K562 (cell line): ENCODE measurements around the gene TMEM143.

Source experiments
- CREB1 ChIP-seq, 2 experiments: sonication (generic) in 1 of 2; formaldehyde crosslinking in 1 of 2; IDR thresholded peaks; 2 replicates each; pipeline versions ENCODE4 v1.6.1 to v1.8.0; 2012 to 2022; ENCODE audit warnings: inconsistent platforms in 1 of 2, mild to moderate bottlenecking in 1 of 2, missing genetic modification reagents in 1 of 2, moderate library complexity in 1 of 2
- GTF2F1 ChIP-seq: IDR thresholded peaks from 2 replicates; pipeline ENCODE4 v1.6.1; 2011; ENCODE audit warnings: low read depth, low read length, improper control_type of control experiment
- HBP1 ChIP-seq: fragments of 450-650 bp; formaldehyde crosslinking; IDR thresholded peaks from 2 replicates; pipeline ENCODE4 v1.4.0; 2022; ENCODE audit warnings: missing genetic modification characterization
- NRF1 ChIP-seq, 2 experiments: fragments of 450-650 bp; IDR thresholded peaks in 1 of 2; conservative IDR thresholded peaks in 1 of 2; 2 replicates each; pipeline ENCODE4 v1.6.1; 2014; ENCODE audit warnings: mild to moderate bottlenecking in 2 of 2

- no peak for TF ChIP-seq HBP1 (CRISPR knock-in tag)
- TF ChIP-seq GTF2F1, result no peak
- no peak for TF ChIP-seq NRF1 (conservative IDR thresholded peaks at IDR 0.05 in 1 of 2, IDR thresholded peaks at IDR 0.05 in 1 of 2)
- no peak for TF ChIP-seq CREB1 (IDR thresholded peaks at IDR 0.05)
- no peak for TF ChIP-seq CREB1 (CRISPR knock-in tag; IDR thresholded peaks at IDR 0.05)
Observed at GRCh38 chr19:48361912-48362311, 1.8 kb downstream of the TMEM143 start.
